ENCODE data around the gene SLC25A26.

Gene SLC25A26

GRCh38 chr3:66423791-66424190, 203.0 kb downstream of the SLC25A26 start:
- H2AK5ac ChIP-seq (ENCODE audit: low read length), result no peak overlapping the region

GRCh38 chr3:66425032-66425431, 204.2 kb downstream of the SLC25A26 start:
- Histone ChIP-seq H3K27ac (ENCODE audit: low read depth, low read length) (no peak overlapping the region), H4K8ac (ENCODE audit: low read depth, low read length) (no peak overlapping the region), H3K9ac (ENCODE audit: low read length) (no peak overlapping the region), H3K4ac (ENCODE audit: low read depth, low read length) (no peak overlapping the region), H3K18ac (ENCODE audit: low read length) (no peak overlapping the region), H4K5ac (ENCODE audit: low read length) (no peak overlapping the region), H2BK5ac (ENCODE audit: low read length) (no peak overlapping the region), H3K79me1 (ENCODE audit: low read length) (peaks cover 16% of the 10 kb centered on the region), H3K4me1 (ENCODE audit: control insufficient read depth, low read depth, low read length) (peaks cover 5% of the 10 kb centered on the region), H2BK15ac (replicated peaks; ENCODE audit: low read depth) (no peak overlapping the region), H3K23ac (ENCODE audit: low read length) (no peak overlapping the region), H3K27me3 (ENCODE audit: insufficient read depth, low read length, poor library complexity) (no peaks in the 10 kb centered on the region), H2AK5ac (ENCODE audit: low read length) (no peak overlapping the region), H3K36me3 (ENCODE audit: control insufficient read depth, insufficient read depth, low read length) (no peaks in the 10 kb centered on the region), H3K4me3 (ENCODE audit: low read length) (no peak overlapping the region), H3K79me2 (ENCODE audit: control insufficient read depth, insufficient read depth, low read length) (peaks cover 19% of the 10 kb centered on the region), H3K56ac (ENCODE audit: low read length) (no peak overlapping the region), H2BK120ac (ENCODE audit: low read depth, low read length) (no peak overlapping the region), H3K4me2 (ENCODE audit: low read length) (no peak overlapping the region)
- DNase-seq, result no peak
- no CpG with 5 or more reads among the region's 5 CpGs for WGBS (ENCODE audit: extremely low coverage, insufficient coverage, low lambda C conversion rate)

More at GRCh38 chr3:66423791-66424190, 203.0 kb downstream of the SLC25A26 start:
- Histone ChIP-seq H2BK5ac (ENCODE audit: low read length) (no peak overlapping the region), H2BK120ac (ENCODE audit: low read depth, low read length) (no peak overlapping the region), H3K56ac (ENCODE audit: low read length) (no peak overlapping the region), H3K9ac (ENCODE audit: low read length) (no peak overlapping the region), H3K27ac (ENCODE audit: low read depth, low read length) (no peak overlapping the region), H3K4me3 (ENCODE audit: low read length) (no peak overlapping the region), H3K27me3 (ENCODE audit: insufficient read depth, low read length, poor library complexity) (no peaks in the 10 kb centered on the region), H3K4ac (ENCODE audit: low read depth, low read length) (no peak overlapping the region), H3K4me2 (ENCODE audit: low read length) (no peak overlapping the region), H4K8ac (ENCODE audit: low read depth, low read length) (no peak overlapping the region), H2BK15ac (replicated peaks; ENCODE audit: low read depth) (no peak overlapping the region), H3K79me1 (ENCODE audit: low read length) (peaks cover 19% of the 10 kb centered on the region), H3K23ac (ENCODE audit: low read length) (no peak overlapping the region), H3K18ac (ENCODE audit: low read length) (no peak overlapping the region), H3K79me2 (ENCODE audit: control insufficient read depth, insufficient read depth, low read length) (peaks cover 19% of the 10 kb centered on the region), H4K5ac (ENCODE audit: low read length) (no peak overlapping the region), H3K36me3 (ENCODE audit: control insufficient read depth, insufficient read depth, low read length) (no peaks in the 10 kb centered on the region), H3K4me1 (ENCODE audit: control insufficient read depth, low read depth, low read length) (peaks cover 1% of the 10 kb centered on the region)
- no CpG with 5 or more reads among the region's 3 CpGs for WGBS (ENCODE audit: extremely low coverage, insufficient coverage, low lambda C conversion rate)
- no peak for DNase-seq

- Histone ChIP-seq H2BK5ac (ENCODE audit: low read length) (no peak overlapping the region), H3K9ac (ENCODE audit: low read length) (no peak overlapping the region), H3K79me2 (ENCODE audit: control insufficient read depth, insufficient read depth, low read length) (peaks cover 22% of the 10 kb centered on the region), H3K18ac (ENCODE audit: low read length) (peak overlapping the region; percentile 20), H2BK15ac (replicated peaks; ENCODE audit: low read depth) (no peak overlapping the region), H3K79me1 (ENCODE audit: low read length) (peaks cover 16% of the 10 kb centered on the region), H3K36me3 (ENCODE audit: control insufficient read depth, insufficient read depth, low read length) (no peaks in the 10 kb centered on the region), H2BK120ac (ENCODE audit: low read depth, low read length) (no peak overlapping the region), H4K8ac (ENCODE audit: low read depth, low read length) (no peak overlapping the region), H3K23ac (ENCODE audit: low read length) (no peak overlapping the region), H3K27me3 (ENCODE audit: insufficient read depth, low read length, poor library complexity) (no peaks in the 10 kb centered on the region), H4K5ac (ENCODE audit: low read length) (no peak overlapping the region), H3K4me1 (ENCODE audit: control insufficient read depth, low read depth, low read length) (peaks cover 5% of the 10 kb centered on the region), H3K56ac (ENCODE audit: low read length) (no peak overlapping the region), H3K4ac (ENCODE audit: low read depth, low read length) (no peak overlapping the region), H2AK5ac (ENCODE audit: low read length) (no peak overlapping the region), H3K4me3 (ENCODE audit: low read length) (no peak overlapping the region), H3K4me2 (ENCODE audit: low read length) (no peak overlapping the region), H3K27ac (ENCODE audit: low read depth, low read length) (no peak overlapping the region)
- DNase-seq, result no peak
- WGBS (ENCODE audit: extremely low coverage, insufficient coverage, low lambda C conversion rate), result no CpG with 5 or more reads among the region's 7 CpGs
Observed at GRCh38 chr3:66425576-66426114, 204.8 kb downstream of the SLC25A26 start.

DNA sequence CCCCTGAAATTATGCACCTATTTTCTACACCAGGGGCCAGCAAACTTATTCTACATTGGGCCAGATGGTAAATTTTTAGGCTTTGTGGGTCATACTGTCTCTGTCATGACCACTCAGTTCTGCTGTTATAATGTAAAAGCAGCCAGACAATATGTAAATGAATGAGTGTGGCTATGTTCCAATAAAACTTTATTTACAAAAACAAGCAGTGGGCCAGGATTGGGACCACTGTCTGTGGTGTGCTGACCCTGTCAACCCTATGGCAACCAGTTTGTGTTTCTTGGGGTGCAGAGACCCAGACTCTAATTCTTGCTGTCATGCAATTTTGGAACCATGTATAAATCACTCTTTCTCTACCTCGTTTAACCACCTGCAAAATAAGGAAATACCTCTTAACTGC, 205.3 kb downstream of the SLC25A26 start:
- H2BK15ac ChIP-seq (replicated peaks; ENCODE audit: low read depth), result no peak overlapping the region
- no peaks in the 10 kb centered on the region for H3K36me3 ChIP-seq (ENCODE audit: control insufficient read depth, insufficient read depth, low read length)

DNA sequence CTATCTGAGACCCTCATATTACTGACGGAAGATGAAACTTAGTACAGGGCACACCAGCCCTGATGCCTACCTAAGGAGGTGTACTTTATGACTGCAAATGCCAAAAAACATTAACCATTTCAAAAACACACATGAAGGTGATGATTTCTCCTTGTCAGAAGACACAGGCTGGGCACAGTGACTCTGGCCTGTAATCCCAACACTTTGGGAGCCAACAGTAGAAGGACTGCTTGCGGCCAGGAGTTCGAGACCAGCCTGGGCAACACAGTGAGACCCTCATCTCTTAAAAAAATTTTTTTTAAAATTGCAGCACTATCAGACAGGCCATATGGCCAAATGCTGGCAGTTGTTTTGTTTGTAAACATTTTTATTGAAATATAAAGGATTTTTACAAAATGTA, 206.6 kb downstream of the SLC25A26 start:
- no peak overlapping the region for H2BK15ac ChIP-seq (replicated peaks; ENCODE audit: low read depth)
- H3K23ac ChIP-seq (ENCODE audit: low read length), result no peak overlapping the region
- no peak overlapping the region for H4K5ac ChIP-seq (ENCODE audit: low read length)
- H2AK5ac ChIP-seq (ENCODE audit: low read length), result no peak overlapping the region
- peaks cover 24% of the 10 kb centered on the region for H3K79me1 ChIP-seq (ENCODE audit: low read length)
- no peaks in the 10 kb centered on the region for H3K36me3 ChIP-seq (ENCODE audit: control insufficient read depth, insufficient read depth, low read length)
- no peak for DNase-seq
- no peak overlapping the region for H3K4me2 ChIP-seq (ENCODE audit: low read length)
- no peak overlapping the region for H4K8ac ChIP-seq (ENCODE audit: low read depth, low read length)
- no peak overlapping the region for H3K18ac ChIP-seq (ENCODE audit: low read length)
- H3K4me3 ChIP-seq (ENCODE audit: low read length), result no peak overlapping the region
- H3K56ac ChIP-seq (ENCODE audit: low read length), result no peak overlapping the region
- H3K79me2 ChIP-seq (ENCODE audit: control insufficient read depth, insufficient read depth, low read length), result peaks cover 26% of the 10 kb centered on the region
- no peak overlapping the region for H2BK5ac ChIP-seq (ENCODE audit: low read length)
- H3K27me3 ChIP-seq (ENCODE audit: insufficient read depth, low read length, poor library complexity), result no peaks in the 10 kb centered on the region
- H3K9ac ChIP-seq (ENCODE audit: low read length), result no peak overlapping the region
- no peak overlapping the region for H3K27ac ChIP-seq (ENCODE audit: low read depth, low read length)
- H2BK120ac ChIP-seq (ENCODE audit: low read depth, low read length), result no peak overlapping the region
- no peak overlapping the region for H3K4ac ChIP-seq (ENCODE audit: low read depth, low read length)
- H3K4me1 ChIP-seq (ENCODE audit: control insufficient read depth, low read depth, low read length), result peaks cover 5% of the 10 kb centered on the region
- no CpG with 5 or more reads among the region's 3 CpGs for WGBS (ENCODE audit: extremely low coverage, insufficient coverage, low lambda C conversion rate)

More for the DNA sequence above, 205.3 kb downstream of the SLC25A26 start:
- Histone ChIP-seq H3K9ac (ENCODE audit: low read length) (no peak overlapping the region), H3K56ac (ENCODE audit: low read length) (no peak overlapping the region), H4K8ac (ENCODE audit: low read depth, low read length) (no peak overlapping the region), H3K4me1 (ENCODE audit: control insufficient read depth, low read depth, low read length) (peaks cover 5% of the 10 kb centered on the region), H2AK5ac (ENCODE audit: low read length) (no peak overlapping the region), H3K4ac (ENCODE audit: low read depth, low read length) (no peak overlapping the region), H2BK120ac (ENCODE audit: low read depth, low read length) (no peak overlapping the region), H3K4me3 (ENCODE audit: low read length) (no peak overlapping the region), H3K79me1 (ENCODE audit: low read length) (peaks cover 16% of the 10 kb centered on the region), H3K27me3 (ENCODE audit: insufficient read depth, low read length, poor library complexity) (no peaks in the 10 kb centered on the region), H3K4me2 (ENCODE audit: low read length) (no peak overlapping the region), H2BK5ac (ENCODE audit: low read length) (no peak overlapping the region), H4K5ac (ENCODE audit: low read length) (no peak overlapping the region), H3K27ac (ENCODE audit: low read depth, low read length) (no peak overlapping the region), H3K23ac (ENCODE audit: low read length) (no peak overlapping the region), H3K79me2 (ENCODE audit: control insufficient read depth, insufficient read depth, low read length) (peaks cover 22% of the 10 kb centered on the region), H3K18ac (ENCODE audit: low read length) (peak overlapping the region; percentile 20)
- DNase-seq, result no peak
- no CpG with 5 or more reads among the region's 1 CpG for WGBS (ENCODE audit: extremely low coverage, insufficient coverage, low lambda C conversion rate)

DNA sequence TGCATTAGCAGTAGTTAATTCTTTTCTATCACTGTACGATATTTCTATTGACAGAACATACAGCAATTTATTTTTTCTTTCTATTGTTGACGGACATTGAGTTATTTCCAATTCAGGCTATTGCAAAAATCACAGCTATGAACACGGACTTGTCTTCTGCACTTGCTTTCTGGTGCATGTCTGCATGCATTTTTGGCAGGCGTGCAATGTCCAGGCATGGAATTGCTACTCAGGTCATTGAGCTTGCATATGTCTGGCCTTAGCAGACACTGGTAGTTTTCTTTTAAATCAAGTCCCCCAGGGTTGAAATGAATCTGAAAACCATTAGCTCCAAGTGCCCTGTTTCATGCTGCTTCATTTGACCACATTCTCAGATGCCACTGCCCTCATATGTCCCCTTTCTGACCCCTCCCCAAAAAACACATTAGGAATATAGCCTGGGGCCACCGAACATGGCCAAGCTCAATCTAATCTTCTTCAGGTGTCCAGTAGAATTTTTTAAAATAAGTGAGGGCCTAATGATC, 207.2 kb downstream of the SLC25A26 start:
- Histone ChIP-seq H3K36me3 (ENCODE audit: control insufficient read depth, insufficient read depth, low read length) (no peaks in the 10 kb centered on the region), H3K18ac (ENCODE audit: low read length) (no peak overlapping the region), H4K5ac (ENCODE audit: low read length) (no peak overlapping the region), H3K27ac (ENCODE audit: low read depth, low read length) (no peak overlapping the region), H3K4me3 (ENCODE audit: low read length) (no peak overlapping the region), H4K8ac (ENCODE audit: low read depth, low read length) (no peak overlapping the region), H2BK15ac (replicated peaks; ENCODE audit: low read depth) (no peak overlapping the region), H3K4me2 (ENCODE audit: low read length) (no peak overlapping the region), H3K79me2 (ENCODE audit: control insufficient read depth, insufficient read depth, low read length) (peaks cover 27% of the 10 kb centered on the region), H3K23ac (ENCODE audit: low read length) (no peak overlapping the region), H3K4ac (ENCODE audit: low read depth, low read length) (no peak overlapping the region), H3K27me3 (ENCODE audit: insufficient read depth, low read length, poor library complexity) (no peaks in the 10 kb centered on the region), H3K56ac (ENCODE audit: low read length) (no peak overlapping the region), H2BK120ac (ENCODE audit: low read depth, low read length) (no peak overlapping the region), H3K9ac (ENCODE audit: low read length) (no peak overlapping the region), H3K79me1 (ENCODE audit: low read length) (peaks cover 29% of the 10 kb centered on the region), H2AK5ac (ENCODE audit: low read length) (no peak overlapping the region), H2BK5ac (ENCODE audit: low read length) (no peak overlapping the region), H3K4me1 (ENCODE audit: control insufficient read depth, low read depth, low read length) (peaks cover 5% of the 10 kb centered on the region)
- no peak for DNase-seq
- WGBS (ENCODE audit: extremely low coverage, insufficient coverage, low lambda C conversion rate), result no CpG with 5 or more reads among the region's 5 CpGs
